Measurements from ENCODE around the gene RNF123. TPM values are rescaled to one million over a fixed set of nuclear protein-coding genes. Genes with fewer than 3 reads are reported as not detected.
A peak's percentile ranks its signal among the peaks of the same experiment; 100 is the strongest.
"Not testable (repeated sequence)": the region's sequence is repeated elsewhere in the genome, so short reads cannot be mapped to it uniquely, and the experiment has no call there.

The RNF123 gene
- polyA plus RNA-seq, 1 donor = 42.5 TPM

GRCh38 chr3:49720855-49721595 lies 31.7 kb downstream of the RNF123 start:
- DNase-seq (ENCODE audit: low read depth) = no peak

GRCh38 chr3:49721596-49721895 lies 32.2 kb downstream of the RNF123 start:
- no peak for DNase-seq (ENCODE audit: low read depth)

GRCh38 chr3:49721896-49722781 lies 32.8 kb downstream of the RNF123 start:
- no peak for DNase-seq (ENCODE audit: low read depth)

GRCh38 chr3:49722896-49723295 lies 33.5 kb downstream of the RNF123 start:
- DNase-seq (ENCODE audit: low read depth) = no peak

- no peak for DNase-seq (ENCODE audit: low read depth)
These were observed 33.9 kb downstream of the RNF123 start for GRCh38 chr3:49723296-49723627.

- peak; percentile 93 for DNase-seq (ENCODE audit: low read depth)
These were observed 34.5 kb downstream of the RNF123 start, which contains the start of gene GMPPB for GRCh38 chr3:49723628-49724551. Gene GMPPB, minus strand, starts transcription at chr3:49723951. Its CDS starts 225 bp downstream, at chr3:49723726.

GRCh38 chr3:49724586-49724985 lies 35.2 kb downstream of the RNF123 start:
- DNase-seq (ENCODE audit: low read depth) = no peak

- no peak for DNase-seq (ENCODE audit: low read depth)
These were observed 36.7 kb downstream of the RNF123 start for GRCh38 chr3:49725906-49726681.

GRCh38 chr3:49727154-49727923 lies 38.0 kb downstream of the RNF123 start:
- DNase-seq (ENCODE audit: low read depth) = no peak

- DNase-seq (ENCODE audit: low read depth) = no peak
These were observed 38.6 kb downstream of the RNF123 start for GRCh38 chr3:49727924-49728361.

GRCh38 chr3:49729966-49730609 lies 40.7 kb downstream of the RNF123 start:
- DNase-seq (ENCODE audit: low read depth) = no peak

GRCh38 chr3:49732597-49732996 lies 43.2 kb downstream of the RNF123 start:
- DNase-seq (ENCODE audit: low read depth) = no peak

GRCh38 chr3:49733551-49733950 lies 44.2 kb downstream of the RNF123 start:
- DNase-seq (ENCODE audit: low read depth) = no peak

- DNase-seq (ENCODE audit: low read depth) = no peak
These were observed 45.4 kb downstream of the RNF123 start for GRCh38 chr3:49734752-49735151.

- DNase-seq (ENCODE audit: low read depth) = no peak
These were observed 48.8 kb downstream of the RNF123 start for GRCh38 chr3:49738067-49738713.

GRCh38 chr3:49740427-49740826 lies 51.1 kb downstream of the RNF123 start:
- no peak for DNase-seq (ENCODE audit: low read depth)

- no peak for DNase-seq (ENCODE audit: low read depth)
These were observed 56.6 kb downstream of the RNF123 start for GRCh38 chr3:49745986-49746385.

GRCh38 chr3:49747792-49748480 lies 58.6 kb downstream of the RNF123 start:
- no peak for DNase-seq (ENCODE audit: low read depth)

GRCh38 chr3:49748874-49749273 lies 59.5 kb downstream of the RNF123 start:
- DNase-seq (ENCODE audit: low read depth) = not testable (repeated sequence)

Data from forelimb muscle (tissue), 1 donor.